HCEC 1CT (cell line): ENCODE data around the gene SNCB.

Experiments used
- DNase-seq: peaks from one replicate; pipeline ENCODE4 v3.0.0-alpha.2; 2017

Gene SNCB

DNA sequence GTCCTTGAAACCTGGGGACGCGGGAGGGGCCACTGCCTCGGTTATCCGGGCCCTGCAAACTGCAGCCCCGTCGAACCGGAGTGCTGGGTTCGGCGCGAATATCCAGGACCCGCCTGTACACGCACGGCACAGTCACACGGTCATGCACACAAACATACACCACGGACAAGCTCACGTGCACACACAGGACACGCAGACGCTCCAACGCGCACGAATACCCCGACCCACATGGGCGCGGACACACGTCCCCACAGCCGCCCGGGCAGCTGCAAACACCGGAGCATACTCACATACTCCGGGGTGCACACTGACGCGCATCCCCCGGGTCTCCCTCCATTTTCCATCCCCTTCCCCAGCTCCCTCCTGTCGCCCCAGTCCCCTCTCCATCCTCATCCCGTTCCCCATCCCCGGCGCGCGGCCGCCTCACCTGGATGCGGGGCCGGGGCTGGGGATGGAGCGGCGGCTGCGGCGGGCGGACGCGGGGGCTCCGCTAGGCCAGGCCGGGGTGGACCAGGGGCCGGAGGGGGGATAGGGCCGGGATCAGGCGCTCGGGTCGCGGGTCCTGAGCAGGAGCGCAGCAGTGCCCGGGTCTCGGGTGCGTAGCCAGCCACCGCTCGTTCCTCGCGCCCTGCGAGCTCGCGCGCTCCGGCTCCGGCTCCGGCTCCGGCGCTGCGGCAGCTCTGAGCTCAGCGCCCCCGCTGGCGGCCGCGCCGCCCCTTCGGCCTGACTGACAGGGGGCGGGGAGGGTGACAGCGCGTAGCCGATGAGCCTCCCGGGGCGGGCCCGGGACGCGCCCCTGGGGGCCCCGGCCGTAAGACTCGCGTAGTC lies at the start of gene SNCB, which contains the start of gene EIF4E1B:
TSS of gene SNCB (minus strand) at position 682 of the 828 bp plus-strand sequence. CDS start 880 bp downstream, outside the sequence.
TSS of gene EIF4E1B (plus strand) at position 823 of the 828 bp plus-strand sequence. CDS start 12,113 bp downstream, outside the sequence.
- no peak for DNase-seq

DNA sequence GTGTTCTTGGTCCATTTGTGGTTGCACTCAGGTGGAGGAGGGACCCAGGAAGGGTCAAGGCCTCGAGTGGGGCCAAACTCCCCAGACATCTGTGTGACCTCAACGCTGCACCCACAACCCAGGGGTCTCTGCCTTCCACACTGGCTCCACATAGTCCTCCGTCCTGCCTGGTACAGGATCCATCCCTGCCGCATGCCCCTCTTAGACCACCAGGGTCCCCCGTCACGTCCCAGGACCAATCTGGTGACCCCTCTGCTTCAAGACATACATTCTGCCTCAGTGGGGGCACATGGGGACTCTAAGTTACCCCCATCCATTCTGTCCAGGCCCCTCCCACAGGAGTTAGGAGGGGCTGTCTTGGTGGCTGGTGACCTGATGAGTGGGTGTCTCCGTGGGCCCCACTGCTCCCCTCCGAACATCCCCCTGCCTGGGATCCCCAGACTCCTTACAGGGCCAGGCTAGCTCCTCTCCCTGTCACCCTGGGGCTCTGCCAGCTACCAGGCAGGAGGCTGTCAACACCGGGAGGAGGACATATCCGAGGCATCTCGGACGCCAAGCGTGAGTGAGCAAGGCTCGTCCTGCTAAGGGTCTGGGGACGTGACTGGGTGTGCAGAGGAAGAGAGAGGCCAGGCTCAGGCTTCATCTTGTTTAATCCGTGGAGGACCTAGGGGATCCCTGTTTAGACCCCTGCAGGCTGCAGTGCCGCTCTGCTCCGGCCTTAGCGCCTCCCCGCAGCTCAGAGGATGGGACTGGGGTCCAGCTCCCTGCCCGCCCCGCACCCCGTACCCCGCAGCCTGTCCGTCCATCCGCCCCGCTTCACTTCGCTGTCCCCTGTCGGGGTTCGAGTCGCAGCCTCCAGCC lies 49.3 kb upstream of the SNCB start:
- DNase-seq = no peak

DNA sequence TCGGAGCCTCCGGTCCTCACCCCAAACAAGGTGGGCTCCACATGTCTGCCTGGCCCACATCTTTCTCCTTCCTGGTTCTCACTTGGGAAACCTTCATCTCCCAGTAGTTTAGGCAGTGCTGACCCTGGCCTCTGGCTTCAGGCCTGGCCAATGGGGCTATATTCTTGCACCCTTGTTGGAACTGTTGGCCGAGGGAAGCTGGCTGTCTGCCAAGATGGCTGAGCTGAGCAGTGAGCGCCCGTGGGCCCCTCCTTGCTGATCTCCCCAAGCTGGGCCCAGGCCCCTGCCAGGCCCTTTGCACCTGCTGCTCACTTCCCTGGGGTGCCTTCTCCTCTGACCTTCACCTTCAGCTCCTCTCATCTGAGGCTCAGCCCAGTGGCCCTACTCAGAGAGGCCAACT lies 48.2 kb upstream of the SNCB start:
- no peak for DNase-seq

DNA sequence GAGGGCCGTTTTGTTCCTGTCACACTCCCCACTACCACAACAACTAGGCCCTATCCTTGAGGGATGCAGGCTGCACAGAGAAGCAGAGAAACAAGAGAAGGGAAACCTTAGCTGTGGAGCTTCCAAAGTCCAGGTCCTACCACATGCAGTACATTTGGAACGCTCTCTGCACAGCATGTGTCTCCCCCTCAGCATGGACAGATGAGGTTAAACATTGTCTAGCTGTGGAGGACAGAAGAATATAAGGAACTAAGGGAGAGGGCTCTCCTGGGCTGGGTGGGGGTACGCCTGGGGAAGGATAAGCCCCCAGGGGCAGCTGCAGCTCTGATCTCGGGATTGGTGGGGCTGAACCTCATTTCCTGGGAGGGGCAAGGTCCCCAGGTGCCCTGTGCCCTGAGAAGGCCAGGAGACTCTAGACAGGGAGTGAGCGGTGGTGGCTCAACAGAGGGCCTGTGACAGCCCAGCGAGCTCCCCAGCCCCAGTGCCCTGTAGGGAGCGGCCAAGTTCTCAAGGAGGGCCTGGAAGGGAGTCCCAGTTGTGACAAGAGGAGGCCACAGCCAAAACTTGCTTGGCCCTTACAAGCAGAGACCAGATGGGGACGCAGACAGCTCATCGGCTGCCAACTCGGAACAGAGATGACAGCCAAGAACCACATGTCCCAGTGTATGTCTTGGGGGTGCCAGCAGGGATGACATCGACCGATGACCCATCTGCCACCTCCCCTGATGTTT lies 47.0 kb upstream of the SNCB start:
- DNase-seq = no peak

DNA sequence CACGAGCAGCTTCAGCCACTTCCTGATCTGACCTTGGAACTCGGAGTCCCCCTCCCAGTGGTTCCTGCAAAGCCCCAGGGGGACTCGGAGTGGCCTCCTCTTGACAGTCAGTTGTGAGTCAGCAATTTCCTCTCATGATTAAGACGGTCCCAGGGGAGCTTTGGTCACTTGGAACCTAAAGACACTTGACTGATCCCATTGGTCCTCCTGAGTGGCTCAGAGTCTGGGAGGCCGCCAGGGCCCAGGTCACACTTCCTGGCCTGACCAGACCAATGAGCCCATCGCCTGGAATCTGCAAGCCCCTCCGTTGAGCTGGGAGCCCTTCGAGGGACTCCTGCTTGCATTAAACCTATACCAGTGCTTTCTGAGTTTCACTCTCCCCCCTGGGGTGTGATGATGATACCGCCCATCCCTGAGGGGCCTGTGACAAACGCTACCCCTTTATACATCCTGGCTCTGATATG lies 46.1 kb upstream of the SNCB start:
- no peak for DNase-seq

DNA sequence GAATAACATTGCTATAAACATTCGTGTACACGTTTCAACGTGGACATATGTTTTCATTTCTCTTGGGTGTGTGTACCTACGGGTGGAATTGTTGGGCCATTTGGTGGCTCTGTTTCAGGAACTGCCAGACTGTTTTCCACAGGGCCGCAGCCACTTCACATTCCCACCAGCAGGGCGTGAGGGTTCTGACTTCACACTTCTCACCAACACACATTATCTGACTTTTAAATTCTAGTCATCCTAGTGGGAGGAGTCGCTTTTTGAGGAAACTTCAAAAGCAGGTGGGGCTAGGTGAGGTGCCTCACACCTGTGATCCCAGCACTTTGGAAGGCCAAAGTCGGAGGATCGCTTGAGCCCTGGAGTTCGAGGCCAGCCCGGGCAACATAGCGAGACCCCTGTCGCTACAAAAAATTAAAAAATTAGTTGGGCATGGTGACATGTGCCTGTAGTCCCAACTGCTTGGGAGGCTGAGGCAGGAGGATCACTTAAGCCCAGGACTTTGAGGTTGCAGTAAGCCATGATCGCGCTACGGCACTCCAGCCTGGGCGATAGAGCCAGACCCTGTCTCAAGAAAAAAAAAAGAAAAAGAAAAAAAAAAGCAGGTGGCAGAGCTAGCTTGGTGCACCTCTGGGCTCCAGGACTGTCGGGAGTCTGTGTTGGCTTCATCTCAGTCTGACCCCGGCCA lies 45.5 kb upstream of the SNCB start:
- DNase-seq = no peak

DNA sequence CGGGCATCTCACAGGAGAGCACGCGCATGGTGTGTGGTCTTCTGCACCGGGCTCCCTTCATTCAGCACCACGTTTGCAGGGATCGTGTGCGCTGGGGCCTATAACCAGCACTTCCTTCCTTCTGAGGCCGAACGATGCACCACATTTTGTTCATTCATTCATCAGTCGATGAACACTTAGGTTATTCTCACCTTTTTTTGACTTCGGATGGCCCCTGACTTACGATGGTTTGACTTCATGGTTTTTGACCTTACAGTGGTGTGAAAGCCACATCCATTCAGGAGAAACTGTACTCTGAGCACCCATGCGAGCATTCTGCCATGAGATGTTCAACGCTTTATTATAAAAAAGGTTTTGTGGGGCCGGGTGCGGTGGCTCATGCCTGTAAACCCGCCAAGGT lies 44.5 kb upstream of the SNCB start:
- DNase-seq = no peak

DNA sequence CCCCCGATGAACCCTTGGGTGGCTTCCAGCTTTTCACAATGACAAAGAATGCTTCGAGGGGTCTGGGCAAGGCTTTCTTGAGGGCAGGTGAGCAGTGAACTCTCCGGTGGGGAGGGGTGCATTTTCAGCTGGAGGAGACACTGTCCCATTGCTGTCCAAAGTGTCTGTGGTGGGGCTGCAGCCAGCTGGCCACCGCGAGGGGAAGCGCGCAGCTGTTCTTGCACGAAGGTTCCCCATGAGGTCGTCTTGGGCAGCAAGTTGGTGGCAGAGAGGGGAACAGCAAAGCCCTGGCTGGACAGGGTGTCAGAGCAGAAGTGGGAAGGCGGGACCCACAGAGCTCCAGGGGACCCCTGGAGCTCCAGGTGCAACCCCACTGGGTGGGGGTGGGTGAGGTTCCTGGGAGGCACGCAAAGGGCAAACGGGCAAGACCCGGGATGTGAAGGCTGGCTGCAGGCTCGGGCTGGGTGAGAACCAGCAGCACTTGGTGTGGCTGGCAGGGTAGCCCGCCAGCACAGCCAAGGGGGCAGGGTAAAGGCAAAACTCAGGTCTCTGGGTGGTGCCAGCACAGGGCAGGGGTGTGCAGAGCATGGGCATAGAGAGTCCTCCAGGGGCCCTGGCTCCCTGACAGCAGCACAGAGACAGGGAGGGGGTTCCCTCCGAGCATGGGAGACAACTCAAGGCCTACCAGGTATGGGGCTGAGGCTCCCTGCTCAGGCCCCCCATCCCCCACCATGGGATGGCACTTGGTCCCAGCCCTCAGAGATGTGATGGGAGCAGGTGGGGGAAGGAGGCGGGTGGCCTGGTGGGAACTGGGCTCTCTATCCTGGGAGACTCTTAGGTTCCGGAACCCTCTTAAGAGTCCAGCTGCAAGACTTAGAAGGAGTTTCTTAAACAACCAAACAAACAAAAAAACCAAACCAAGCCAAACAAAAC lies 43.6 kb upstream of the SNCB start:
- DNase-seq = no peak

DNA sequence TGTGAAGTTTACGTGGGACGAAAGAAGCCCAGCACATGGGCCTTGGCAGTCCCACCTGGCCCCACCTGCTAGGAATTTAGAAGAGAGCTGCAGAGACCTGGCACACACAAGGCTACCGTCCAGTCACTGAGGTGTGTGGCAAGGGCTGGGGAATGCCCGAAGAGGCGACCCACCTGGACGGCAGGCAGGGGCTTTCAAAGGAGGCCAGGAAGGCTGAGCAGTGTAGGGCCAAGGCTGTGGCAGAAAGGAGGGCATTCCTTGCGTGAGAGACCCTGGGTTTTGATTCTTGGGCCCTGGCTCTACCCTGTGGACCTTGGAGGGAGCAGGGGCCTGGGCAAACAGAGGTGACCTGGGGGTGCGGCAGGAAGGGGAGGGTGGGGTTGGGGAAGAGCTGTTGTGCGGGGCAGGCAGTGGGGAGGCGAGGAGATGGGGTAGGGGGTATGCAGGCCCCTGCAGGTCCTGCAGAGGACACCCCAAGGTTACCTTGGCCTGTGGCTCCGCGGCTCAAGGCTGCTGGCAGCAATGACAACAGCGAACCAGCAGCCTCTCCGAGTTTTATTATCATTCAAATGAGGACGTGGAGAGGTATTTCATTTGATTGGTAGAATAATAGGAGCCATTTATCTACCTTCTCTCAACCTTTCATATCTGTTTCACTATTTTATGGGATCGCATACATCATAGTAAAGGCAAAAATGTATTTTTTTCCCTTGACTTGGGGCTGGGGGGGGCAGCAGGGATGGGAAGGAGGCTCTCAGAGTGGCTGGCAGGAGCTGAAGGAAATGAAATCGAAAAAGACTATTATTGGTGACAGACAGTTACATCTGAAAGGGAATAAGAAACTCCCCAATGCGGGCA lies 41.8 kb upstream of the SNCB start:
- no peak for DNase-seq

DNA sequence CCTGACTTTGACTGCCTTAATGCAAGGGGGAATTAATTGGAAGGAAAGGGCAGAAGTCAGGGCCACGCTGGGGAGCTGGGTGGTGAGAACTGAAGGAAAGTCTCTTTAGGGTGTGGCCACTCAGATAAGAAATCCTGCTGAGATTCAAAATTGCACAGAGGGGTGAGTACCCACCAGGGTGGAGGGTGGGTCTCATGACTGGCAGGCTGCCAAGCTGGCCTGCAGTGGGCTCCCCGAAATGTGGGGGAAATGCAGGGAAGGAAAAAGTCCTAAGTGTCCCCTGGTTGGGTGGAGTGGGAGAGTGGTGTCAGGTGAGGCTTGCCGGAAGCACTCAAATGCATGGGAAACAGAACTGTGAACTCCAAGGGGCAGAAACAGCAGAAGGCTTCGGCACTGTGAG lies 41.1 kb upstream of the SNCB start:
- DNase-seq = no peak

DNA sequence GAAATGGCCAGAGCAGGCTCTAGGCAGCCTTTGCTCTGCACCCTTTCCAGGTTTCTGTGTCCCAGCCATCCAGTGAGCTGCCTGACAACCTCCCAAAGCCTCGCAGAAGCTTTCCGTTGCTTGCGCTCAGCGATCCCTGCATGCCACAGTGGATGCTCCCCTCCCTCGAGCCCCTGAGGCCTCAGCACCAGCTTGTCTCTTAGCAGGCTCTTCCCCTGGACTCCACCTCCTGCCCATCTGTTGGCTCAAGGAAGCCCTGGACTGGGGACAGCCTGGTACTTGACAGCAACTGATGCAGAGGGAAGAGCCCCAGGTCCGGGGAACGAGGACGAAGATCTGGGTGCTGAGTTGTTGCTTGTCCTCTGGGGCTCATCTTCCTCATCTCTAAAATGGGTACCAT lies 40.1 kb upstream of the SNCB start:
- no peak for DNase-seq

DNA sequence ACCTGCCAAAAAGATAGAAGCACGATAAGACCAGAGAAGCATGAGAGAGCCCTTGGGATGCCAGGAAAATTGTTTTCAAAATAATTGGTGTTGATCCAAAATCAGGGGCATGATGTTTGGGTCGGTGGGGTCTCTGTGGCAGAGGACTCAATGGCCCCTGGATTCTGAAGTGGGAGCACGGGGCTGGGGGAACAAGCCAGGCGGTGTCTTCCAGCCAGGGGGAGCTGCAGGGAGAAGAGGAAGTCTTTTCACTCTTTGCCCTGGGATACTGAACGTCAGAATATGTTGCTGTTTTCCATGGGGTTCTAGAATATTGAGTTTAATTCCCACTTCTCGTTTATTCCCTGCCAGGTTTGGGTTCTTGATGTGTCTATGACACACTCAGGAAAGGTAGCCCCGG lies 37.3 kb upstream of the SNCB start:
- no peak for DNase-seq

DNA sequence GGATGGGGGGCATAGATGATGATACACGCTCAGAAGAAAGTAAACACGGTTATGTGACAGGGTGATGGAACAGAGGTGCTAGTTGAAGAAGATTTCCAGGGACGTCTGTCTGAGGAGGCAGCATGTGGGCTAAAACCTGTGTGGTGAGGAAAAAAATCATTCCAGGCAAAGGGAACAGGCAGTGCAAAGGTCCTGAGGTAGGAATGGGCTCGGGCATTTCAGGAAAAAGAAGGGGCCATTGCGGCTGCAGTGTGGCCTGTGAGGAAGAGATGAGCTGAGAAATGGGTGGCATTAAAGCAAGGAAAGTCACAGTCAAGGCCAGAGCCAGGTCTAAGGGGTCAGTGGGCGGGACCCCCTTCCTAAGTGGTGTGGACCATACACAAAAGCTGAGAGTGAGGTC lies 35.2 kb upstream of the SNCB start:
- no peak for DNase-seq

DNA sequence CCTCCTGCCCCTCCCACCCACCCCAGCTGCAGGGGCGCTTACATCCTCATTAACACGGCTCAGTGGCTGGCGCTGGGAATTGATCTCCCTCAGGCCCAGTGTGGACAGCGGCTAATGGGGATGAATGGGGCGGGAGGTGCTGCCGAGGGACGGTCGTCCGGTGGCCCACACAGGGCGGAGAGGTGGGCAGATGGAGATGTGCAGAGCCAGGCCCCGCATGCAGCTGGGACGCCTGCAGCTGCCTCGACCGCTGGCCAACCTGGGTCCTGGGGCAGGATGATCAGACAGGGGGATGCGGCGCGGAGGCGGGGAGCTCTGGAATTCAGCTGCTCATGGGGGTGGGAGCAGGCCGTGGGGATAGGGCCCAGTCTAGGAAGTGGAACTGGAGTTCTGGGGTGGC lies 34.6 kb upstream of the SNCB start:
- no peak for DNase-seq

DNA sequence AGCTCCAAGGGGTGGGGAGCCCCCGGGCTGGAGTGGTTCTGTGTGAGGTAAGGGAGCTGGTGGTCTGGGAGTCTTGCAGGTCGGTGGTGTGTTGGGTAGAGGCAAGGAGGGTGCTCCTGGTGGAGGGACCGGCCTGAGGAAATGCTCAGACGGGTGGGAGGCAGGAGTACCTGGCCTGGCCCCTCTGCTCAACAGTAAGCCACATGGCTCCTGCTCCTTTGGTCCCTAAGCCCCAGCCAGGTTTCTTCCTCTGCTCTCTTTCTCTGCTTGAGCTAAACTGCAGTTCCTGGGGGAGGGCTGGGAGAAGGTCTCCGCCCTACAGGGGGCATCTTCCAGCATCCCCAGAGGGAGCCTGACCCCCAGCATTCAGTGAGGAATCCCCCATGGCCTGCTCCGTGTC lies 34.1 kb upstream of the SNCB start:
- no peak for DNase-seq

DNA sequence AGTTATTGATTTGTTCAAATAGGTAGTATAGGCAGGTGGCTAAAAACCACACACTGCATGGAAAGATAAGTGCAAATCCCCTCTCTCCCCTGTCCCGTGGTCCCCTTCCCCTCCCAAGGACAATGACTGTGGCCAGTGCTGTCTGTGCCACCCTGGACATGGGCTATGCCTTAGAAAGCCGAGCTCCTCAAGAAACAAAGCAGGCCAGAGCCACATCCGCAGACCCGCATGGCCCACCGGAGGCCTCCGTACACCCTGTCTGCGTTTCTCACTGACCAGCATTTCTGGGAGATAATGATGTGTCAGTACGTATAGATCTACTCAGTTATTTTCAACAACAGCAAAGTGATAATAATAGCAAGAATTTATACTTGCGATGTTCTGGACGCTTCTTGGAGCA lies 33.2 kb upstream of the SNCB start:
- no peak for DNase-seq

DNA sequence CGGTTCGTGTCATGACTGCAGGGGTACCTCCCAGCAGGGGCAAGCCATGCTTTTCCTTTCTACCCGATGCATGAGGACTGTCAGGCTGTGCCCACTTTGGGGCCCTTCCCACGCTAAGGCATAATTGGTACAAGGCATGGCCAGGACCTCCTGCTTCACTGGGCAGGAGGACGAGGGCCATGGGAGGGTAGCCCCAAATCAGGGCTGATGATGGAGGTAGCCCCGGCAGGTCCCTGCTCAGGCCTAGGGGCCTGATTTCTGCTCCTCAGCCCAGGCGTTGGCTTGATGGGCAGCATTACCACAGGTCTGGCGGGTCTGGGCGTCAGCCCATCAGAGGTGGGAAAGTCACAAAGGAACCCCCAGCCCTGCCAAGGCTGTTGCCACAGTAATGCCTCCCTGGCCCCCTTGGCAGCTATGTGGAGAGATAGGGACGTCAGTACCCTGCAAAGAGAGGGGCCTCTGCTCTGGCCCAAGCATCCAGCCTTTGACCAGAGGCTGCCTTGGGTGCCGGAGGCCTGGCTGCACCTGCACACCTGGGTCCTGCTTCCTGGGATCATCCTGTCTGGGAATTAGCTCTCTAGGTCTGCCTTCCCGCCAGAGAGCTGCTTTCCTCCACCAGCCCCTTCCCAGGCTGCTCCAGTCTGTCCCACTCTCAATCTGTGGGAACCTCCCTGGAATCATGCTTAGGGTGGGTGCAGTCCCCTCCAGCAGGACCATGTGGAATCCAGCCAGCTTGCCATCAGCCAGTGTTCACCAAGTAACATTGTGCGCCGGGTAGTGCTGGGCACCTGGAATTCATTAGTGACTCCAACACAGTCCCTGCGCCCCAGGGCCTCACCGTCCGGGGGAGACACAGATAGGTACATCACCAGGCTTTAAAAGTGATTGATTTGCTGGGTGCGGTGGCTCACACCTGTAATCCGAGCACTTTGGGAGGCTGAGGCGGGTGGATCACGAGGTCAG lies 32.3 kb upstream of the SNCB start:
- no peak for DNase-seq

DNA sequence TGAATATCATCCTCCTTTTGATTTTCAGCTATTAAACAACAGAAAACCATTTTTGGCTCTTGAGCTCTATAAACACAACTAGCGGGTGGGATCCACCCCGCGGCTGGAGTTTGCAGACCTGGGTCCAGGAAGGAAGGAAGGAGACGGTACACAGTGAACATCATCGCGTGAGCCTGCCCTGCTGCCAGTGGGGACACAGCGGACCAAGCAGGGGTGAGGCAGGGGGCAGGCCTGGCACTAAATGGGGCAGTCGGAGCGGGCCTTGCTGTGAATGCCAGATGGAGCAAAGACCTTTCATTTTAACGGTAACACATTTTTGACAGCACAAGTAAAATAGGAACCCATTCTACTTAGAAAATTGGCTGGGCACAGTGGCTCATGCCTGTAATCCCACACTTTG lies 31.3 kb upstream of the SNCB start:
- DNase-seq = no peak
